HT-29 (cell line): ENCODE data around the gene RBL2. TPM values are rescaled to one million over a fixed set of nuclear protein-coding genes. Genes with fewer than 3 reads are reported as not detected.
"Not testable (repeated sequence)": the region's sequence is repeated elsewhere in the genome, so short reads cannot be mapped to it uniquely, and the experiment has no call there.

Experiments used
- DNase-seq: peaks from one replicate; pipeline ENCODE4 v3.0.0-alpha.2; 2015; ENCODE audit warnings: low spot score
- total RNA-seq: library from RNA; depleted of rRNA; stranded (reverse); fragments of >200 nt; shearing (Covaris generic); gene quantifications from 2 replicates; pipeline ENCODE4 v1.2.3, GENCODE V29; 2014

Gene RBL2
- total RNA-seq, 1 experiment from 2014 or later: 23.2 TPM

DNA sequence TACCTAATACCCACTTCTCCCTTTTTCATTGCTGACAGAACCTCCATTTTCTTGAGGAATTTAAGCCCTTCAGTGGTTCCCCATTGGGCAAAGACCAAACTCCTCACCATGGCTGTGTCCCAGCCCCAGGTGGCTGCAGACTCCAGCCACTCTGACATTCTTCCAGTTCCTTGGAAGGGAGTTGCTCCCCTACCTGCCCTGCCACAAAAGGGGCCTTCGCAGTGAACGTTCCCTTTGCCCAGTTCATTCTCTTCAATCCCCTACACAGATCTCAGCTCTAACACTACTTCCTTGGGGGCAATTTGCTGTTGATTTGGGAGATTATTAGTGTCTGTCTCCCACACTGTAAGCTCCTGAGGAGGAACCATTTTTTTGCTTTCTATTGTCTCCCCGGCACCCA is 72.0 kb downstream of the RBL2 start:
- no peak for DNase-seq

DNA sequence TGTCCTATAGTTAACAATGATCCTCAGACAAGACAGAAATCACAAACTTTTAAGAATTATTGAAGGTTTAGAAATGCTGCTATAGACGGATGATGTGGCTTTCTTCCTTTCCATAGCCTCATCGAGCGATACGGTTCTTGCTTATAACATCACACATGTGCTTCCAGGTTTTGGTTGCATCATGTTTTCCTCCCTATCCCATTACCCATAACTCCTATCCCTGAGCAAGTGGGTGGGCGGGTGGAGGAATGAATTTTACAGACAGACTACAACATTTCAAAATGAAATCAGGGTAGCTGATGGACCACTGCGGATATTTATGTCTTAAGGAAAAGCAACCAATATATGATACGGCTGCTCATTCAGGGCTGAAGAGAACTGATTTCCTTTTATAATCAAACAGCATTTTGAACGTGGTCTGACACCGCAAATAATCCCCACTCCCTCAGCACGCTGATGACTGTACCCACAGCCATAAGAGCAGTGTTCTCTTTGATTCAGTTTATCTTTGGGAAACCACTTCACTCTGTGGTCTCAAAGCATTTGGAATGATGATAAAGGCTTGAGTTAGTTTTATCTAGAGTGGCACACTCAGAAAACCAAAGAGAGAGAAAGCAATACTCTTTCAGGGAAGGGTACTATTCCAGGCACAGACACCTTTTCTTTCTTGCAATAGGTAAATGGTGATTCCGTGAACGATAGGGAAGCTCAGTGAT is 73.4 kb downstream of the RBL2 start:
- no peak for DNase-seq

DNA sequence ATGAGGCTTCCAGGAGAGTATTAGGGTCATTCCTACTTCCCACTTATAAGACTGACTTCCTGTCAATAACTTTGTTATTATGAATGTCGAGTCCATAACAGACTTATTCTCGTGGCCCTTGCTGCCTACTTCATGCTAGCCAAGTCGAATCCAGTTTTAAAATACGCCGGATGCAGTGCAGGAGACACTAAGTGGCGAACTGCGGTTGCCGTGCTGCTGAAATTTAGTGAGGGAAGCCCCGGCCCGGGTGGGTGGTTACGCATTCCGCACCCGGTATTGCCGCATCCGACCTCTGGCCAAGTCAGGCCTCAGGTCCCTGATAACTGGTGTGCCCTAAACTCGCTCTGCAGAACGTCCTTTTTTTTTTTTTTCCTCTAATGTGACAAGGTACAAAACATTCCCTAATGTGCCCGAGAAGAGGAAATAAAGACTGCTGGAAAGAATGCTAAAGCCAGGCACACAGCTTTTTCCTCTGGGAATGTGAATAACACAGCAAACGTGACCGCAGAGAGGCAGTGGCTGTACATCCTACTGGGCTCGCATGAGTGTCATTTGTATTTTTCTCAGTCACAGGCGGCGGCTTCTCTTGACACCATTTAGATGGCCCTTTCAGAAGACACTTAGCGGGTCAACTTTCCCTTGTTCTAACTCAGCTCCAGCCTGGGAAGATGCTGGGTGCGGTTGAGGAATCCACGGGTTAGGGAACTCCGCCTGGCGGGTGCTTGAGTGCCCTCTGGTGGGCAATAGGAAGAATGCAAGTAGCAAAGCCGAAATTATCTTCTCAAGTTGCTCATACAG is 75.8 kb downstream of the RBL2 start:
- DNase-seq: peak; percentile 86

DNA sequence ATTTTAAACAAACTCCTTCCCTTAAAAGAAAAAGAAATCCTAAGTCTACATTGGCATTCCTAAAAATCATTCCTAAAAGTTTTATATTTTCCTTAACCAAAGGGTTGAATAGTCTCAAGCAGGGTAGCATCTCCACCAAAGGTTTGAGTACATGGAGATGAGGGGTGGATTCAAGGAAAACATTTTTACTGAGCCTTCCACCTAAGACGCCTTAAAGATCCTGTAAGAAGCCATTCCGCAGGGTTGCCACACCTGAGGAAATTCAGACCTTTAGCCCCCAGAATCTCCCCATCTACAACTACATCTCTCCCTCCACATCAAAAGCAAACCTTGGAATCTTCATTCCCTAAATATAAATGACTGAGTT is 76.4 kb downstream of the RBL2 start:
- no peak for DNase-seq

DNA sequence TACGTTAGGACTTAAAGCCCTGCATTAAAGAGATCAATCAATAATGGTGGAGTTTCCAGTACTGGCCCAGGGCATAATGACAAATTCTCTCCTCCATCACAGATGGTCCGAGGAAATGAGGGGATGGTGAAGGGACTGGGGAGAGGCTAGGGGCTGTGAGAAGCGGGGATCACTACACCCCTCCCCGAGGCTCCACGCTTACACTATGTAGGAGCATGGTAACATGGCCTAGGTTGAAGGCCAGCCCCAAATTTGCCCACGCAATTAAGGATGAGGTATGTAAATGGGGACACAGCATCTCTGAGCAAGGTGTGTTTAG is 76.8 kb downstream of the RBL2 start:
- no peak for DNase-seq

DNA sequence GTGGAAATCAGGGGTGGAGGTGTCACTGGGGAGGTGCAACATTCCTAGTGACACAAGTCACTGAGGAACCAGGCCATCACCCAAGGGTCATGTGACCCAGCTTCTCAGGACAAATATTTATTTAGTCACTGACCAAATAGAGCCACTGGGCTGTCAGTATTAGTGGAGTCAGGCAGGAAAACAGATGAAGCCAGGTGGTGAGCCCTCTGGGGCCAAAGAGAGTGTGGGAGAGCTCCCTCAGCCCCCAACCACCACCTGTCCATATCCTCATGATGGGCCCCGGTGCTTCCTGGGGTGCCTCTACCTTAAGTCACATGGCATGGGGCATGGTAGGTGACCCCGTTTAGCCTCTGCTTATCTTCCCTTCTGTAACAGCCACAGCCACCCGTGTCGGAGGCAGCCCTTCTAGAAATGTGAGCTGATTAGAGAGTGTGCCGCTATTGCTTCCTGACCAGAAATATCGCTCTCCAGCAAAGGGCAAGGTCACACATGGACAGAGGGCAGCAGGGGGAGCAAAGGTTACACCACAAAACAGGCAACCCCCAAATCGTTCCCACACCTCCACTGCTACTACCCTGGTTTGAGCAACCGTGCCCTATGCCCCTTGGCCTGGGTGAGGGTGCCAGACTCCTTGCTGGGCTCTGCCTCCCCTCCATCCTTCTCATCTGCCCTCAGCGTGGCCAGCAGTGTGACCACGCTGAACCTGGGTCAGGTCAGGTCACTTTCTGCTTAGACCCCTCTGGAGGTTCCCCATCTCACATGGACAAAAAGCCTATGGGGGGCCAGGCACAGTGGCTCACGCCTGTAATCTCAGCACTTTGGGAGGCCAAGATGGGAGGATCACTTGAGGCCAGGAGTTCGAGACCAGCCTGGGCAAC is 77.4 kb downstream of the RBL2 start:
- DNase-seq: peak; percentile 87

DNA sequence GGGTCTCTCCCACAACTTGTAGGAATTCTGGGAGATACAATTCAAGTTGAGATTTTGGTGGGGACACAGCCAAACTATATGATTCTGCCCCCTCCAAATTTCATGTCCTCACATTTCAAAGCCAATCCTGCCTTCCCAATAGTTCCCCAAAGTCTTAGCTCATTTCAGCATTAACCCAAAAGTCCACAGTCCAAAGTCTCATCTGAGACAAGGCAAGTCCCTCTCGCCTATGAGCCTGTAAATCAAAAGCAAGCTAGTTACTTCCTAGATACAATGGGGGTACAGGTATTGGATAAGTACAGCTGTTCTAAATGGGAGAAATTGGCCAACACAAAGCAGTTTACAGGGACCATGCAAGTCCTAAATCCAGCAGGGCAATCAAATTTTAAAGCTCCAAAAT is 78.5 kb downstream of the RBL2 start:
- not testable (repeated sequence) for DNase-seq

DNA sequence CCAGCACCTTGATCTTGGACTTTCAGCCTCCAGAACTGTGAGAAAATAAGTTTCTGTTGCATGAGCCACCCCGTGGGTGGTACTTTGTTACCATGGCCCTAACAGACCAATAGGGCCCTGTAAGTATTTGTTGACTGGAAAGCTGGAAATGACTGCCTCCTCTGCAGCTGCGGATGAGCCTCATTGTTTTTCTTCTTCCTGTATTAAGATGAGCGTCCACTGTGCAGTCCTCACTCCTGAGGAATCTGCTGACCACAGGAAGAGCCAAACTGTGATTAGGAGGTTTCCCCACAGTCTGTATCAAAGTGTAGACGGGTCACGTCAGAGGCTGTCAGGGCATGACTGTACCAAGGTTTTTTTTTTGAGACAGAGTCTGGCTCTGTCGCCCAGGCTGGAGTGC is 81.0 kb downstream of the RBL2 start:
- DNase-seq: no peak

DNA sequence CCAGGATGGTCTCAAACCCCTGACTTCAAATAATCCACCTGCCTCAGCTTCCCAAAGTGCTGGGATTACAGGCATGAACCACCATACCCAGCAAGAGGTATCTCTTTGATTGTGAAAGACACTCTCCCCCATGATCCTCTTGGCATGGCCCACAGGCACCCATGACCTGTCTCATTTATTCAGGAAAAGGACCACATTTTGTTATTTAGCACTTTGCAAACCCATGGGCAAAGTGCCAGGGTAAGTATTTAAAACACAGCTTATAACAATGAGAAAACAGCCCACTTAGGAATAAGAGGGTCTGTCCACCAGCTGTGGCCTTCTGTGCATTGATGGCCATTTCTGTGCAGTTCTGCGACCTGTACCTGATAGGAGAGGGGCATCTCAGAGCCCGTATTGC is 81.5 kb downstream of the RBL2 start:
- no peak for DNase-seq

DNA sequence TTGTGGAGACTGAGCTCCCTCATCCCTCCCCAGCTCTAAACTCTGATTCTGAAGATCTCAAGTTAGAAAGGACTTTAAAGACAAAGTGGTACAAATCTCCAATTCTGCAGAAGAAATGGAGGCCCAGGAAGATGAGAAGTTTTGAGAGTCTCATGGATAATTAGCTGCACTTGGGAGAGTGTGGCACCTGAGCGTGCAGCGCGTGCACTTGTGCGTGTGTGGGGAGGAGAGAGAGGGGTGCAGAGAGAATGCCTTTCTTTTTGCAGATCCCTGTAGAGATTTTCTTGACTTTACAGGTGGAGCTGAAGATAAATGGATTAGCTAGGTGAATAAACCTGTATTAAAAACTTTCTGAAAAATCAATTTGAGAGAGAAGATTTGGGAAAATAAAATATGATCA is 83.6 kb downstream of the RBL2 start:
- DNase-seq: no peak

DNA sequence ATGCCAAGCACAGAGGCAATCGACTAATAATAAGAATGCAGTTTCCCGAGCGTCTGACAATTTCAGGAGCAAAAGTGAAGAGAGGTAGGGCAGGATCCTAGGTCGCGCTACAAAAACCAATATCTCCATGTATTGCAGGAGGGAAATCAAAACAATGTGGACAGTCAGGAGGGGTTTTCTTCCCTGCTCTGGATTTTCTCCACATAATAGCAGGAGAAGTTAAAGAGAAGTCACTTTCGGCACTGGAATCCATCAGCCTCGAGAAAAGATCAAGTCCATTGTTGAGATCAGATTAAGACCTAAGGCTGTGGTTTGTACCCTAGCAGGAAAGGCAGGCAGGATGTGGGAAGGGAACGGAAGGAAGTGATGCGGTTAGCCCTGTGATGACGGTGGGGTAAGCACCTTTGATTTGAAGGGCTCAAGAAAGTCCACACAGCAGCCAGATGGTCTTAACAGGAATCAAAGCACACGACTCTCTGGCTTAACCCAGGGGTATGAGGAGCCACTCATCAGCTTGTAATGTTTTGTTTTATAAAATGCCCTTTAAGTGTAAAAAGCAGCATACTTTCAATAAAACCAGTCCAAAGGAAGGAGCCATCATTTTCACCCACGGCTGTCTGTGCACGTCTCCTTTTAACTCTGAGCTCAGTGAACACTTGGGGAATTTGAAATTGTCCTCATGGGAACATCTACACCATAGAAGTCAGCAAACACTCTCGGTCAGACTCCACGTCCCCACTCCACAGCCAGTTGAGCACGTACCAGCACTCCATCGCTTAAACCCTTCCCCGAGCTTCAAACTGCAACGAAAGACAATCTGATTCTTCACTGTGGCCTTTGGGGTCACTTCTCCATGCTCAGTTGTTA is 84.5 kb downstream of the RBL2 start:
- no peak for DNase-seq

DNA sequence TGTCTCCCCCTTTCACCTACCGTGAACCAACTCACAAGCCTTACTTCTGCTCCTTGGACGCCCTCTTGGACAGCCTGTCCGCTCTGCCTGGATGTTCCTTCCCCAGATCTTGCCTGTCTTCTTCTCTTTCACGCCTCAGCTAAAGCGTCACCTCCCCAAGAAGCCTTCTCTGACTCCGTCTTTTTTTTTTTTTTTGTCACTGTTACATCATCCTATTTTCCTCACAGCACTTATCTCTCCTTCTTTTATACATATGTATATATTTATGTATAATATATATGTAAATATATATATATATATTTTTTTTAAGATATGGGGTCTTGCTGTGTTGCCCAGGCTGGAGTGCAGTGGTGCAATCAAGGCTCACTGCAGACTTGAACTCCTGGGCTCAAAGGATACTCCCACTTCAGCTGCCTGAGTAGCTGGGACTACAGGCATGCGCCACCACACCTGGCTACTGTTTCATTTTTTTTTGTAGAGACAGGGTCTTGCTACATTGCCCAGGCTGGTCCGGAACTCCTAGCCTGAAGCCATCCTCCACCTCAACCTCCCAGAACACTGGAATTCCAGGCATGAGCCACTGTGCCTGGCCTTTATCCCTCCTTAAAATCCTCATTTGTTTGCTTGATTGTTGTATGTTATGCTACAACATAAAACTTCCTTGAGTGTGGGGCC is 85.3 kb downstream of the RBL2 start:
- DNase-seq: no peak

DNA sequence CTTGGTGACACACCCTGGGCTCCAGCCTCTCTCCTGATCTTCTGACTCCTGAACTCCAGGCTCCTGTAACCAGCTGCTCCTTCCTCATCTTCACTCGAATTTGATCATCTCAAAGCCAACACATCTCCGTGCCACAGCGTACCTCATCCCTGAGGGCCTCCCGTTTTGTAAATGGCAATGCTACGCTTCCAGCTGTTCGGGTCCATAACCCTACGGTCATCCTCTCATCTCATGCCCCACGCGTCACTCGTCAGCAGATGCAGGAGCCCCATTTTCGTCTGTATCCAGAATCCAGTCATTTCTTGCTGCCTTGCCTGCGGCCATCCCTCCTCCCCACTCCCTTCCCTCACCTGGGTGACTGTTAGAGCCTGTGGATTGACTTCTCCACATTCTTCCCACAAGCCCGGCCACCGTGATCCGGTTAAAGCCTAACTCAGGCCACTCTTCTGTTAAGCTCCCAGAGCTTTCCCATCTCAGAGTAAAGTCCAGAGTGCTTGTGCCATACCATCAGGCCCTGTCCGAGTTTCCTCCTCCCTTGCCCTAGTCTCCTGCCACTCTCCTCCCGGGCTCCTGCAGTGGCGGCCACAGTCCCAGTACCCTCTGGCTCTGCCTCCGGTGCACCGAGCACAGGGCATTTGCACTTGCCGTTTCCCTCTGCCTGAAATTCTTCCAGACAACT is 89.0 kb downstream of the RBL2 start:
- no peak for DNase-seq

DNA sequence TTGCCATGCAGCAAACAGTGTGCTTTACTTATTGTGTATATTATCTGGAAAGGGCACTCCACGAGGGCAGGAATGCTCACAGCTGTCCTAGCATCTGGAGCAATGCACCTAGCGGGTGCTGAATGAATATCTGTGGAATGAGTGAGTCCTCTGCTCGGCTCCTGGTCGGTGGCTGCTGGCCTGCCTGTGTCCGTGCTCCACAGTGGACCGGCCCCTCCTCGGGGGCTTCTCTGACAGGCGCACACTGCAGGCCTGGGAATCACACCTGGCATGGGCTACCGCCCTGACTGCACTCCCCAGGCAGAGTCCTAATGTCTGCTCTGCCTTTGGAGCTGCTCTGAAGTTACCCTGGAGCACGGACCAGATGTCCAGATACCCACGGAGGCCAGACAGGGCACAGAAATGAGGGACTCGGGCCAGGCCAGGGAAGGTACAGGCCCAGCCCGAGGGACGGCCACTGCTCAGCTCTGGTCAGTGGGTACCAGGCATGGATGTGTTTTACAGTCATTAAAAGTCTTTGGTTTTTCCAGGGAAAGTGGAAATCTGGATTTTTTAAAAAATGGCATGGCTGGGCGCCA is 89.8 kb downstream of the RBL2 start:
- DNase-seq: no peak

DNA sequence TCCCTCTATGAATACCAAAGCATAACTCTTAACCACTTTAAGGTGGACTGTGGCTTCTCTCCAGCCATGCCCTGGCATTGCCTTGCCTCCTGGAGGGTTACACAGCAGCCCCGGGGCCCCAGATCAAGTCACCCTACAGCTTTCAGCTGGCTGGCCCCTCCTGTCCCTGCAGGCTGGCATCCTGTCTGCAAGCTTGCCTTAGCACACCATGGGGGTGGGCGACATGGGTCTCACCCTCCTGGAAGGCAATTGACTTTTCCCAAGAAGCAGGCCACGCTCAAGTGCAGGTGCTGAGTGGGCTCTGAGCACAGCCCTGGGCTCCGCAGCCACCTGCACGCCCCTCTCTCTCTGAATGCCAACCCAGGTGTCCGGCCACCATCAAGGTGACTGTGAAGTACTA is 94.5 kb downstream of the RBL2 start:
- DNase-seq: no peak

DNA sequence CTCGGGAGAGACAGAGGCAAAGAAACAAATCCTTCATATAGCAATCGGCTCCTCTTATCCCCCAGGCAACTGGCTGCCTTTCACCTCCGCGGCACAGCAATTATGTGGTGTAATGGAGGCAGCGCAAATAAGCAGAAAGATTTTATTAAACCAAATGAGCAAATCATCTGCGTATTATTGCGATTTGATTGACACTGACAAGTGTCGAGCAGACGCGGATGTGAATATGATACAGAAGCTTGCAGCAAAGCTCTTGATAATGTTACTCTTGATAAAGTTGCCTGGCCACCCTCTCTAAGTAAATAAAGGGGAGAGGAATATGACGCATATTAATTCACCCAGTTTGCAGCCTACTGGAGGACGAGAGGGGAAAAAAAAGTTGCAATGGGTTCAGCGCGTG is 95.2 kb downstream of the RBL2 start:
- DNase-seq: no peak

DNA sequence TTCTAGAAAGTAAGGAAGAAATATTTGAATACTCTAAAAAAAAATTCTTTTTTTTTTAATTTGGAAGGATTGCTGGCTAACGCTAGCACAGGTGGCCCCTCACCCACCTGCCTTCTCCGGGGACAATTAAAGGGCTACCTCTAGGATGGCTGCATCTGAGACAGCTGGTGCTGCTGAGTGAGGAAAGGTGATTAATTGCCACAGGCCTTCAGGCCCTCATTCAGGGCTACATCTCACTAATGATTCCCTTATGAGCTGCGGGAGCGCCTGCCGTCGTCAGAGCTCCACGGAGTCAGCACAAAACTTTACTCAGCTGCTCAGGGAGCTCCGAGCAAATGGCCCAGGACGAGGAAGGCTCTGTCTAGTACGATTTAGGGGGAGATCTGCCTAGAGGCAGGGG is 95.8 kb downstream of the RBL2 start:
- no peak for DNase-seq

DNA sequence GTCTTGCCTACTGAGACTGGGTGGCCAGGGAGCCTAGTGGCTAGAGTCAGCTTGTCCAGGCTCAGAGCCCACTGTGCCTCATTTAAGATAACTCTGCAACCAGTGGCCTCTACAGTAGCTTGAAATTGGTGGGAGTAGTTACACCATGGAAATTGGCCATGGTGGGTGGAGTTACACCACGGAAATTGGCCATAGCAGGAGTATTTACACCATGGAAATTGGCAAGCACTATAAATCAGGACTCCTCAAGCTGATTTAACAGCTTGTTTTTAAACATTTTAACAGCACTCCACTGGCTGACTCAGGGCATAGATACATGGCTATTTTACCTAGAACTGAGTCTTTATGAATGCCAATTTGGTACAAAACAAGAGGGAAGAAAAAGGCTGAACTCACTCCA is 96.5 kb downstream of the RBL2 start:
- DNase-seq: no peak

DNA sequence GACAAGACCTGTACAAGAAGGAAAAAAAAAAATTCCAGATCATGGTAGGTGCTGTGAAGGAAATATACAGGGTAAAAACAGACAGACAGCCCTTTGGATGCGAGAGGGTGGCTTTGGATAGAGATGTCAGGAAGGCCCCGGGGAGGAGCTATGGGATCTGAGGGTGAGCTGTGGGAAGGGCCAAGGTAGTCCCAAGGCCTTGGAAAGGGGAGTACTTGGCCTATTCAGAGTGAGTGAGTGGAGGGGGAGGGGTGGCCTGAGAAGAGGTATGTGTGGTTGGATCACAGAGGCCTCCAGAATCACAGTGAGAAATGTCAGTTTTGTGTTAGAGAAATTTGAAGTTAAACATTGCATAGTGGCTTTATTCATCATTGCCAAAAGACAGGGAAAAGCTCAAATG is 99.9 kb downstream of the RBL2 start:
- DNase-seq: no peak

DNA sequence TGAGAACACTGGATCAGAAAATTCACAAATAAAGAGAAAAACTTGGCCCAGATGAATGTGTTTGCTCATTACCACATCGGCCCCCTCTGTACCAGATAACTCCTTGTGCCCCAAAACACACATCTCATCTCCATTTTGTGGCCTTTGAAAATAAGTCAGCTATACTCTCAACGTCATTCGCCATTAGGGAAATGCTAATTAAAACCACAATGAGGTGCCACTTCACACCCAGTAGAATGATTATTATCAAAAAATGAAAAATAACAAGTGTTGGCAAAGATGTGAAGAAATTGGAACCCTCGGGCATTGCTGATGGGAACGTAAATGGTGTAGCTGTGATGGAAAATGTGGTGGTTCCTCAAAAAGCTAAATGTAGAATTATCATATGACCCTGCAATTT is 103.4 kb downstream of the RBL2 start:
- no peak for DNase-seq
